C4-2B (cell line): Measurements from ENCODE around the gene RHBDF2.

Source experiments
- CTCF ChIP-seq: fragments of 450-650 bp; conservative IDR thresholded peaks from 2 replicates; pipeline ENCODE4 v1.5.1; 2017; ENCODE audit warnings: mild to moderate bottlenecking
- ZFX ChIP-seq: fragments of 450-650 bp; IDR thresholded peaks from 2 replicates; pipeline ENCODE4 v1.6.1; 2017

GRCh38 chr17:76440751-76441362 lies 60.4 kb downstream of the RHBDF2 start:
- TF ChIP-seq ZFX (no peak), CTCF (no peak)
